ENCODE data around the gene ULK4. TPM values are rescaled to one million over a fixed set of nuclear protein-coding genes. Genes with fewer than 3 reads are reported as not detected.

ULK4 gene
- total RNA-seq, 4 donors from 2014 or later: 13.3 to 23.4 (median 17.9) TPM

GRCh38 chr3:41482134-41482533, 479.8 kb downstream of the ULK4 start:
- H3K4me3 ChIP-seq: no peak overlapping the region
- WGBS, 2 donors: 71 to 72% methylated on average over 2 of the region's 2 CpGs

GRCh38 chr3:41478278-41478677, 483.6 kb downstream of the ULK4 start:
- TF ChIP-seq CTCF (IDR thresholded peaks at IDR 0.05) (no peak), EP300 (IDR thresholded peaks at IDR 0.05) (no peak), POLR2A (IDR thresholded peaks at IDR 0.05) (no peak)
- Histone ChIP-seq H3K4me1 (no peaks in the 10 kb centered on the region), H3K27ac (no peak overlapping the region), H3K27me3 (no peaks in the 10 kb centered on the region), H3K4me3 (no peak overlapping the region), H3K36me3 (no peaks in the 10 kb centered on the region), H3K9me3 (peaks cover 0 to 20% (median 6%) of the 10 kb centered on the region in 4 donors)
- whole genome bisulfite sequencing, 2 donors: 34 to 54% methylated on average over 1 of the region's 1 CpG
- DNase-seq (ENCODE audit: low spot score in 2 of 2): no peak

More at GRCh38 chr3:41482134-41482533, 479.8 kb downstream of the ULK4 start:
- TF ChIP-seq CTCF (IDR thresholded peaks at IDR 0.05) (no peak), EP300 (IDR thresholded peaks at IDR 0.05) (no peak), POLR2A (IDR thresholded peaks at IDR 0.05) (no peak)
- DNase-seq (ENCODE audit: low spot score in 2 of 2): no peak
- H3K36me3 ChIP-seq: no peaks in the 10 kb centered on the region
- H3K27ac ChIP-seq: no peak overlapping the region
- no peaks in the 10 kb centered on the region for H3K27me3 ChIP-seq
- H3K4me1 ChIP-seq: no peaks in the 10 kb centered on the region
- no peaks in the 10 kb centered on the region for H3K9me3 ChIP-seq

GRCh38 chr3:41477399-41478014, 484.4 kb downstream of the ULK4 start:
- Histone ChIP-seq H3K9me3 (peaks cover 0 to 28% (median 10%) of the 10 kb centered on the region in 4 donors), H3K36me3 (no peaks in the 10 kb centered on the region), H3K4me3 (no peak overlapping the region), H3K4me1 (no peaks in the 10 kb centered on the region), H3K27ac (no peak overlapping the region), H3K27me3 (no peaks in the 10 kb centered on the region)
- no peak for DNase-seq (ENCODE audit: low spot score in 2 of 2)
- no peak for TF ChIP-seq EP300 (IDR thresholded peaks at IDR 0.05)
- TF ChIP-seq POLR2A (IDR thresholded peaks at IDR 0.05): no peak
- no peak for TF ChIP-seq CTCF (IDR thresholded peaks at IDR 0.05)
- 72 to 73% methylated on average over 2 of the region's 2 CpGs for WGBS, 2 donors

- H3K4me3 ChIP-seq: no peak overlapping the region
- H3K36me3 ChIP-seq: no peaks in the 10 kb centered on the region
- no peaks in the 10 kb centered on the region for H3K4me1 ChIP-seq
- DNase-seq (ENCODE audit: low spot score in 2 of 2): no peak
- TF ChIP-seq POLR2A (IDR thresholded peaks at IDR 0.05): no peak
- TF ChIP-seq EP300 (IDR thresholded peaks at IDR 0.05): no peak
- no peak for TF ChIP-seq CTCF (IDR thresholded peaks at IDR 0.05)
- 89 to 90% methylated on average over 1 of the region's 1 CpG for WGBS, 2 donors
- H3K27ac ChIP-seq: no peak overlapping the region
- no peaks in the 10 kb centered on the region for H3K27me3 ChIP-seq
- peaks cover 0 to 55% (median 20%) of the 10 kb centered on the region in 4 donors for H3K9me3 ChIP-seq
Observed at GRCh38 chr3:41469083-41469482, 492.8 kb downstream of the ULK4 start.

- WGBS, 2 donors: 80 to 92% methylated on average over 1 of the region's 1 CpG
- no peak for DNase-seq (ENCODE audit: low spot score in 2 of 2)
- Histone ChIP-seq H3K4me3 (no peak overlapping the region), H3K27me3 (no peaks in the 10 kb centered on the region), H3K9me3 (peaks cover 0 to 41% (median 13%) of the 10 kb centered on the region in 4 donors), H3K36me3 (no peaks in the 10 kb centered on the region), H3K27ac (no peak overlapping the region), H3K4me1 (no peaks in the 10 kb centered on the region)
- no peak for TF ChIP-seq CTCF (IDR thresholded peaks at IDR 0.05)
- TF ChIP-seq POLR2A (IDR thresholded peaks at IDR 0.05): no peak
- no peak for TF ChIP-seq EP300 (IDR thresholded peaks at IDR 0.05)
Observed at GRCh38 chr3:41467481-41467880, 494.4 kb downstream of the ULK4 start.

All from tibial nerve (tissue), 4 donors.